PC-3 (cell line): ENCODE data around the gene MAFF. TPM values are rescaled to one million over a fixed set of nuclear protein-coding genes. Genes with fewer than 3 reads are reported as not detected.

ENCODE experiments used
- ATAC-seq: fragments of 200-7000 bp; cut with Tn5 transposase; 2 replicates; pipeline ENCODE4 v1.9.1; 2020; ENCODE audit warnings: mild to moderate bottlenecking, moderate library complexity
- BruUV-seq: library from RNA; stranded (reverse); fragments of 400-500 nt; replicated peaks from 2 replicates; lab custom pipeline; 2021; lab: Mats Ljungman, UMichigan
- CTCF ChIA-PET: fragments of 300-600 bp; sonication (Branson Sonifier 250); formaldehyde crosslinking; loops from one replicate; lab custom pipeline; 2022; ENCODE audit warnings: antibody characterized with exemption; lab: Charles Lee
- POLR2A ChIA-PET: fragments of 300-600 bp; sonication (Branson Sonifier 250); formaldehyde crosslinking; loops from one replicate; lab custom pipeline; 2022; ENCODE audit warnings: antibody characterized with exemption; ENCODE audit not compliant: unreplicated experiment; lab: Charles Lee
- DNase-seq: peaks from one replicate; pipeline ENCODE4 v3.0.0-alpha.2; 2015
- H2AFZ ChIP-seq: fragments of 300-600 bp; sonication (generic); 2 replicates; pipeline ENCODE4 v1.6.0; 2016; ENCODE audit warnings: antibody characterized with exemption, low read length
- H3F3A ChIP-seq: fragments of 300-600 bp; sonication (generic); one replicate; pipeline ENCODE4 v1.6.0; 2017; ENCODE audit warnings: antibody characterized with exemption, low read length, control low read depth, mild to moderate bottlenecking; ENCODE audit not compliant: unreplicated experiment
- H3K27ac ChIP-seq: fragments of 300-600 bp; sonication (generic); 2 replicates; pipeline ENCODE4 v1.5.1; 2016; ENCODE audit warnings: mild to moderate bottlenecking, low read length
- H3K27me3 ChIP-seq: fragments of 300-600 bp; sonication (generic); 2 replicates; pipeline ENCODE4 v1.6.1; 2016; ENCODE audit warnings: low read length, mixed read lengths
- H3K36me3 ChIP-seq: fragments of 300-600 bp; sonication (generic); 2 replicates; pipeline ENCODE4 v1.6.1; 2016; ENCODE audit warnings: low read depth, mixed run types, low read length, mixed read lengths
- H3K4me1 ChIP-seq: fragments of 300-600 bp; sonication (generic); 2 replicates; pipeline ENCODE4 v1.5.1; 2016; ENCODE audit warnings: low read length; ENCODE audit not compliant: insufficient read depth
- H3K4me2 ChIP-seq: fragments of 300-600 bp; sonication (generic); 2 replicates; pipeline ENCODE4 v1.6.0; 2016; ENCODE audit warnings: low read length
- H3K4me3 ChIP-seq: fragments of 300-600 bp; sonication (generic); 2 replicates; pipeline ENCODE4 v1.5.1; 2016; ENCODE audit warnings: mild to moderate bottlenecking, low read length, mixed read lengths
- H3K79me2 ChIP-seq: fragments of 300-600 bp; sonication (generic); 2 replicates; pipeline ENCODE4 v1.6.1; 2017; ENCODE audit warnings: low read length, mixed read lengths
- H3K9ac ChIP-seq: fragments of 300-600 bp; sonication (generic); 2 replicates; pipeline ENCODE4 v1.6.0; 2016; ENCODE audit warnings: mild to moderate bottlenecking, low read length
- H3K9me2 ChIP-seq: fragments of 300-600 bp; sonication (generic); replicated peaks from 2 replicates; pipeline ENCODE4 v1.6.1; 2016; ENCODE audit warnings: mixed run types, low read length, mixed read lengths
- H3K9me3 ChIP-seq: fragments of 300-600 bp; sonication (generic); 2 replicates; pipeline ENCODE4 v1.6.1; 2016; ENCODE audit warnings: low read length, mixed read lengths
- H4K20me1 ChIP-seq: fragments of 300-600 bp; sonication (generic); 2 replicates; pipeline ENCODE4 v1.6.1; 2016; ENCODE audit warnings: low read length, mixed read lengths
- EZH2 ChIP-seq: fragments of 300-600 bp; sonication (generic); IDR thresholded peaks from one replicate; pipeline ENCODE4 v1.6.1; 2017; ENCODE audit warnings: antibody characterized with exemption, mild to moderate bottlenecking, low read length; ENCODE audit not compliant: unreplicated experiment
- EZH2phosphoT487 ChIP-seq: fragments of 300-600 bp; sonication (generic); IDR thresholded peaks from 2 replicates; pipeline ENCODE4 v1.6.1; 2018; ENCODE audit warnings: mild to moderate bottlenecking, antibody characterized with exemption, low read length, borderline replicate concordance
- intact Hi-C: fragments of 100-400 bp; cut with micrococcal nuclease; formaldehyde crosslinking; loops from 2 replicates; pipeline ENCODE4 v1.9.0; 2023
- total RNA-seq: library from RNA; depleted of rRNA; stranded (reverse); fragments of >200 nt; gene quantifications from 2 replicates; pipeline ENCODE4 v1.2.3, GENCODE V29; 2014
- TF ChIP-seq, protein P1 (sequence below): fragments of 300-600 bp; sonication (generic); conservative IDR thresholded peaks from 2 replicates; pipeline ENCODE4 v1.5.1; 2017; ENCODE audit warnings: antibody characterized with exemption, low read depth, mild to moderate bottlenecking, low read length

Gene MAFF
- total RNA-seq, 1 experiment from 2014 or later: 72.6 TPM

GRCh38 chr22:38230108-38230825 lies 28.5 kb downstream of the MAFF start:
- peak; percentile 26 for DNase-seq
- H3K27me3 ChIP-seq: no peaks in the 10 kb centered on the region
- H3K4me3 ChIP-seq: no peak overlapping the region
- peak overlapping the region; percentile 29; the same call in 1 of the 2 replicates for H3K27ac ChIP-seq
- H3K9me3 ChIP-seq: no peaks in the 10 kb centered on the region
- H3K9ac ChIP-seq: no peak overlapping the region
- TF ChIP-seq EZH2 (no peak), EZH2phosphoT487 (no peak)
- TF ChIP-seq, protein P1, sequence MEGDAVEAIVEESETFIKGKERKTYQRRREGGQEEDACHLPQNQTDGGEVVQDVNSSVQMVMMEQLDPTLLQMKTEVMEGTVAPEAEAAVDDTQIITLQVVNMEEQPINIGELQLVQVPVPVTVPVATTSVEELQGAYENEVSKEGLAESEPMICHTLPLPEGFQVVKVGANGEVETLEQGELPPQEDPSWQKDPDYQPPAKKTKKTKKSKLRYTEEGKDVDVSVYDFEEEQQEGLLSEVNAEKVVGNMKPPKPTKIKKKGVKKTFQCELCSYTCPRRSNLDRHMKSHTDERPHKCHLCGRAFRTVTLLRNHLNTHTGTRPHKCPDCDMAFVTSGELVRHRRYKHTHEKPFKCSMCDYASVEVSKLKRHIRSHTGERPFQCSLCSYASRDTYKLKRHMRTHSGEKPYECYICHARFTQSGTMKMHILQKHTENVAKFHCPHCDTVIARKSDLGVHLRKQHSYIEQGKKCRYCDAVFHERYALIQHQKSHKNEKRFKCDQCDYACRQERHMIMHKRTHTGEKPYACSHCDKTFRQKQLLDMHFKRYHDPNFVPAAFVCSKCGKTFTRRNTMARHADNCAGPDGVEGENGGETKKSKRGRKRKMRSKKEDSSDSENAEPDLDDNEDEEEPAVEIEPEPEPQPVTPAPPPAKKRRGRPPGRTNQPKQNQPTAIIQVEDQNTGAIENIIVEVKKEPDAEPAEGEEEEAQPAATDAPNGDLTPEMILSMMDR: peak; percentile 46
- no peaks in the 10 kb centered on the region for H3F3A ChIP-seq
- peaks cover 16% of the 10 kb centered on the region for H3K36me3 ChIP-seq
- no peak for ATAC-seq
- ChIA-PET POLR2A (no interaction called here), CTCF (interaction anchor here (0.6 kb wide), 1 partner anchor 116 kb away, joined by 3 read pairs; no protein-coding TSS in a partner anchor)
- H4K20me1 ChIP-seq: no peaks in the 10 kb centered on the region
- intact Hi-C loops: no loop called here
- no peak overlapping the region for H3K4me2 ChIP-seq
- H3K9me2 ChIP-seq: no peaks in the 10 kb centered on the region
- H3K4me1 ChIP-seq: peaks cover 27% of the 10 kb centered on the region
- no peaks in the 10 kb centered on the region for H3K79me2 ChIP-seq
- H2AFZ ChIP-seq: no peak overlapping the region
- BruUV-seq: no TSS peak

GRCh38 chr22:38230916-38231315 lies 29.1 kb downstream of the MAFF start:
- Histone ChIP-seq H3K79me2 (0 out of 2 replicates have a peak, but pooled peaks cover 5% of the 10 kb centered on the region), H4K20me1 (no peaks in the 10 kb centered on the region), H3K9me2 (no peaks in the 10 kb centered on the region), H3K9me3 (no peaks in the 10 kb centered on the region), H3K4me2 (no peak overlapping the region), H3K9ac (no peak overlapping the region), H3K27me3 (no peaks in the 10 kb centered on the region), H2AFZ (no peak overlapping the region), H3K4me3 (no peak overlapping the region), H3K27ac (no peak overlapping the region), H3K4me1 (peaks cover 27% of the 10 kb centered on the region), H3F3A (no peaks in the 10 kb centered on the region), H3K36me3 (peaks cover 16% of the 10 kb centered on the region)
- CTCF ChIA-PET: no interaction called here
- TF ChIP-seq, protein P1: no peak
- intact Hi-C loops: no loop called here
- DNase-seq (no peak), ATAC-seq (no peak)
- POLR2A ChIA-PET: no interaction called here
- BruUV-seq: no TSS peak

- Histone ChIP-seq H3K9me3 (no peaks in the 10 kb centered on the region), H3K4me2 (no peak overlapping the region), H3K4me3 (no peak overlapping the region), H3F3A (no peaks in the 10 kb centered on the region), H3K9me2 (no peaks in the 10 kb centered on the region), H3K4me1 (peaks cover 40% of the 10 kb centered on the region), H2AFZ (no peak overlapping the region), H3K79me2 (0 out of 2 replicates have a peak, but pooled peaks cover 13% of the 10 kb centered on the region), H3K9ac (no peak overlapping the region), H4K20me1 (no peaks in the 10 kb centered on the region), H3K36me3 (peaks cover 15% of the 10 kb centered on the region), H3K27me3 (no peaks in the 10 kb centered on the region), H3K27ac (no peak overlapping the region)
- intact Hi-C loops: no loop called here
- TF ChIP-seq EZH2 (no peak), EZH2phosphoT487 (no peak)
- TF ChIP-seq, protein P1: no peak
- ATAC-seq (no peak), DNase-seq (no peak)
- no TSS peak for BruUV-seq
- ChIA-PET POLR2A (no interaction called here), CTCF (no interaction called here)
These were observed 30.4 kb downstream of the MAFF start for GRCh38 chr22:38232196-38232595.
